ENCODE measurements around the gene BRINP1.

BRINP1 gene

DNA sequence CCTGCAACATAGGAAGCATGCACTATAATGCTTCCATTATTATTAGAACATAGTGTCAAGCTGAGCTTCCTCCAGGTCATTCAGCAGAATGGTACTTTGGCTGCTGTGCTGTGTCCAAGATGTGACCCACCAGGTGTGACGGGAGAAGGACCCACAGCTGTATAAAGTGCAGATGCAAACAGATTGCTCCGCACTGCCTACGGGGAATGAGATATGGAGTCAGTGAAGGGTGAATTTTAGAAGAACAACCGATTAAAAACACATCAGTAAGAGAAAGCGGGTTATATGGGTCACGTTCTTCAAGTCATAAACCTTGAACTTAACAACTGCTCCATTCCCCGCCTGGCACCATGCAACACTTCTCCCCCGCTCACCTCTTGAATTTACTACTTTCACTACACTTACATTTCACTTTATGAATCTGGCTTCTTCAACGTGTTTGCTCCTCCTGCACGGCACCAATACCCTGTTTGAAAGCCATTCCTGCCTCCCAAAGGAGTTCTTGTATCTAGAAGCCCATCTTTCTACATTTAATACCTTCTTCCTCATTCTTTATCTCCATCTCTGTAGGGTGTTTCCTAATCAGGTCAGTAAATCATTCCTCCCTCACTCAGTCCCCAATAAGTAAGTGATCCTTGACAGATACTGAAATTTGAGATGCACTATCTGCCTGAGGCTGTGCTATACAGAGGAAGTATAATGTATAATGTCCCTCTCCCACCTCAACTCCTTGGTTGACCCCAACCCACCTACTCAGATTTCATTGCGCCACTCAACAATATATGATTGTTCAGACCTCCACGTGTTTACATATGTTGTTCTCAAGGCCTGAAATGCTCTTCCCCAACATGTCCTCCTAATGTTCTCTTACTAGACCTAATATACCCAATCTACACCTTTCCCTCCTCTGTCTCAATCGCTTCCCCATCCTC, 25.9 kb downstream of the BRINP1 start:
- no peak for DNase-seq

DNA sequence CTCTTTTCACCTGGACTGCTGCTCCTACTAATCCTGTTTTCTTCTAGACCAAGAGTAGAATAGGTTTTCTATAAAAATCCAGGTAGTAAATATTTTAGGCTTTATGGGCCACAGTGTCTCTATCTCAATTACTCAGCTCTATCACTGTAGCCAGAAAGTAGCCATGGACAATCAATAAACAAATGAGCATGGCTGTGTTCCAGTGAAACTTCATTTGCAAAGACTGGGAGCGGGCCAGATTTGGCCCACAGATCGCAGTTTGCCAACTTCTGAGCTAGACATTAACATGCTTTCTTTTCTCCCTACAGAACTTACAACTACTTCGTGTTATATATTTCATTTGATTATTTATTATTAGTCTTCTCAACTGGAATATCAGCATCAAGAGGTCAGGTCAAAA, 30.2 kb downstream of the BRINP1 start:
- DNase-seq: no peak

- no peak for DNase-seq
Measured at GRCh38 chr9:119337573-119337972, 31.7 kb downstream of the BRINP1 start.

- peak; percentile 17 for DNase-seq
Measured at GRCh38 chr9:119334745-119335144, 34.5 kb downstream of the BRINP1 start.

DNA sequence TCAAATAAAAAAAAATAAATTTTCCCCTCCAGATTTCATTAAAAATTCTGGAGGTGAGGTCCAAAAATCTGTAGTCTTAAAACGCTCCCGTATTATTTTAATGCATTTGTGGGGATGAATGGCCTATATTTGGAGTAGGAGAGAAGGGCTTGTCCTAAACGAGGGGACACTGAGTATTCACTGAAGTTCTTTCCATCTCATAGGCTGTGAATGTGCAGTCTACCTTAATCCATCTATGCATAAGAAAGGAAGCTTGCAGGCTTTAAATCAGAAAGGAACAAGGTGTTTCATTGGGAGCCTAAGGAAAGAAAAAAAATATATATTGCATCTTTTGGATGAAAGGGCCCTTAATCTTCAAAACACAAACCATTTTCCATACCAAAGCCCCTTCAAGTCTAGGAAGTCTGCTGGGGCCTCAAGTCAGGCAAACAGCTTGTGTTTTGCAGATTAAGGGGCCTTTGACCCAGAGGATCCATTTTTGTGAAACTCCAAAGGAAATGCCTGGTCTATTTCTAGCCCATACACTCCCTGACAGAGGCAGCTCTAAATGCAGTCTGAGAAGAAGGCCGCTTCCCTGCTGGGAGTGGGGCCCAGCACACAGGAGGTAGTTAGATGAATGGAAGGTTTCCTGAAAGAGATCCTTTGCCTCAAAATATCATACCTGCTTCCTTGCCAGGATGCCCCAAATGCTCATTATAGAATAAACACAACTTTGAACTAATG, 35.6 kb downstream of the BRINP1 start:
- no peak for DNase-seq

DNA sequence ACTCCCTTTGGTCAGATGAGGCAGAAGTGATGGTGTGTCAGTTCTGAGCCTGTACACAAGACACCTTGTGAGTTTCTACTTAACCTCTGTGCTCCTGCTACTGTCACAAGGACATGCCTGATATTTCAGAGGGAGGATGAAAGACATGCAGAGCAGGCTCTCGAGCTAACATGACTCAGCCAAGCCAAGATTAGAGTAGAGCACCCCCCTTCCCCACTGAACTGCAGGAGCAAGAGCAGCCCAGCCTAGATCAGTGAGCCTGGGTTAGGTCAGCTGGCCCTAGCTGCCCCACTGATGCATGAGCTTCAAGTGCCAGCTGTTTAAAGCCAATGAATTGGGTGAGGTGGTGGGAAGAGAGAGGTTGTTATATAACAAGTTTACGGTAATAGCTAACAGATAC, 36.7 kb downstream of the BRINP1 start:
- no peak for DNase-seq

GRCh38 chr9:119322184-119322583, 47.1 kb downstream of the BRINP1 start:
- DNase-seq: no peak

DNA sequence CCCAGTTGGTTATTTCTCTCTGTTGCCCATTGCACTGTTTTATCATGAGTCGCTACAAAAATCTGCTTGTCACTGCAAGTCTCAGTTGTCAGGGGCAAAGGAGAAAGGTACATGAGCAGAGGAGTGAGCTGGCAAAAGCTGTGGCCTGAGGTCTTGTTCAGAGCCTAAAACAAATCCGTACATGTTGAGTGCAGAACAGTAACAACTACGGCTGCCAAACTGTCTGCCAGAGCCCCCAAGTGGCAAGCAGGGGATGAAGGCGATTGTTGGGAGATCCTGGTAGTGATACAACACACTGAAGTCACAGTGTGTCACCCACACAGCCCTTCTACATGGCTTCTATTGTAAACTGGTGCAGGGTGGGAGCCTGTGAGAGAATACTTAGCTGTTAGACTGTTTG, 50.9 kb downstream of the BRINP1 start:
- no peak for DNase-seq

DNA sequence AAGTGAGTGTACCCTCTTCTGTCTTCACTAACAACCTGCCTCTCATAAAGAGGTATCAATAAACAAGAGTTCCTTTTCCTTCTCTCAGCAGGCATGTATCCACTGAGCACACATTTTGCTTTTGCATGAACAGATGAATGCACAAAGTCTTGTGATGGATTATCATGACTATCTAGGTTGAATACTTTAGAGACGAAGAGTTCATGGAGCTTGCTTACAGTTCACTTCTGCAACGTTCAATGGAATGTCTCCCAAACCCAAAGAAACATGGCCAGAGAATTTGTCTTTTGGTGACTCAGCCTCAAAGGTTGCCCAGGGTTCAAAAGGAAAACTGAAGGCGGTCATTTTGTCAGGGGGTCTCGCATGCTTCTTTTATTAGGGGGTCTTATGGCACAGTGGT, 55.4 kb downstream of the BRINP1 start:
- DNase-seq: no peak

GRCh38 chr9:119310741-119311140, 58.5 kb downstream of the BRINP1 start:
- no peak for DNase-seq

GRCh38 chr9:119307471-119307870, 61.8 kb downstream of the BRINP1 start:
- DNase-seq: no peak

DNA sequence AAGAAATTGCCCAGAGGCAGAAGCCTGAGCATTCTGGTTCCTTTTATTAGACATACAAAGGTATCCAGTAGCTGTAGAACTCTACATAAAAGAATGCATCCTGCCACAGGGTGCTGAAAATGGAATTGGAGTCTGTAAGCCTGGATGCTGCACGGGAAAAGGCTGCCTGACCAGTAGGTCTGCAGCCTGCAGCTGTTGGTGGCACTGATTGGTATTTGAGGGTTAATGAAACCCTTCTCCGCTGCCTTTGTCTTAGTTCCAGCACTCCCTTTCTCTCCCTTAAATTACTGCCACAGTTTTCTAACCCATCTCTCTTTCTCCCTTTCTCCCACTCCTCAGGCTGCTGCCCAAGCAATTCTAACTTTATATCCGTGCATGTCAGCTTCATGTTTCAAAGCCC, 64.7 kb downstream of the BRINP1 start:
- no peak for DNase-seq

DNA sequence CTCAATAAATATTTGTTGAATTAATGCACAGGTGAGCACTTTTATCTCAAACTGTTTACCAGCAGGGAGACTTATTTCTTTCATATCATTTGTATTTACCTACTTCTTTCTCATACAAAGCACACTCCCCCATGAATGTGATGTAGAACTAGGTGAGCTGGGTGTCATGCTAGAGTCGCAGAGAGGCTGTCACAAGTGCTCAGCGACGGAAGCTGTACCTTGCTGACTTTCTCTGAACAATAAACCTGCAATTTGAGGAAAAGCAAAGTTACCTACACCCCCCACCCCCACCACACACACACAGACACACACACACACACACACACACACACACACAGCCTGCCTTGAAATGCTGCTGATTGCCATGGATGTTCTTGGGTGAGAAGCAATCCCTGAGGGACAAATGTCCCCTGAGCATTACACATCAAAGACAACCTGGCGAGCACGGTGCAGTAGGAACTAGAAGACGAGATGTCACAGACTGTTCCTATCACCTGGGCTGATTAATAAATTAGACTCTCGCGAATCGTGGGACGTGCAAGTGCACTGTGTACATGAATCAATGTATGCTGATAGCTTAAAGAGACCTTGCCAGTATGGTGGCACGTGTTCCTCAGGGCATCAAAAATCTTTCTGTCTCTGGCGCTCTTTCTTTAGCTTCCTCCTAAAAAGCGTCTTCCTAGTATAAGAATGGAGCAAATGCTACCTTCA, 66.1 kb downstream of the BRINP1 start:
- no peak for DNase-seq

DNA sequence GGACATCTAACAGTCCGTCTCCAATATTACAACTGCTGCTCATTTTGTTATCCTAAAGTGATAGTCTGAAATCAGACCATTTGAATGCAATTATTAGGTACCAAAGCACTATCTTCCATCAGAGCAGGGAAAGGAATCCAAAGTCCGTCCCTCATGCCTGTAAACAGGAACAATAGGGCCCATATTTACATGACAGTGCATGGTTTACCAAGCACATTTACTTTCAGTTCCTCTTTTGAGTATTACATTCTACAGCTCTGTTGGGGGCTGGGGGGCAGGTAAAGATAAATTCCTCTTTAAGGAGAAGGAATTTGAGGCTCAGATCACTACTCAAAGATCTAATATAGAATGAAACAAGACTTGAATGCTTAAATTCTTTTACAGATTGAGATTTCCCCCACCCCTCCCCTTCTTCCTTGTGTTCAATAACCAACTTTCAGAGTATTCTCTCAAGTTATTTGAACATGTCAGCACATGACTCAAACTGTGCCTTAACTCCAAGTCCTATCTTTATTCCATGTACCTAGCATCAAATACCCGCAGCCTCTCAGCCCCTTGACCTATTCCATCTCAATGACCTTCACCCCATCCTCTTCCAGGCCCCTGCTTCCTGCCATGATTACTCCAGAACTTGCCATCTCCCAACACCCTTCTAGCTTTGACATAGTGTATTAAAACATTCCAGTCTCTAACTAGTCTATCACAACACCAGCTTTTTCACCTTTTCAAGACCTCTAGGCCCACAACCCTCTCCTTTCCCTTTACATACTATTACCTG, 71.0 kb downstream of the BRINP1 start:
- DNase-seq: no peak

GRCh38 chr9:119291554-119291953, 77.7 kb downstream of the BRINP1 start:
- no peak for DNase-seq

GRCh38 chr9:119289740-119290433, 79.3 kb downstream of the BRINP1 start:
- peak; percentile 59 for DNase-seq

- no peak for DNase-seq
Measured at GRCh38 chr9:119284587-119285337, 84.5 kb downstream of the BRINP1 start.

DNA sequence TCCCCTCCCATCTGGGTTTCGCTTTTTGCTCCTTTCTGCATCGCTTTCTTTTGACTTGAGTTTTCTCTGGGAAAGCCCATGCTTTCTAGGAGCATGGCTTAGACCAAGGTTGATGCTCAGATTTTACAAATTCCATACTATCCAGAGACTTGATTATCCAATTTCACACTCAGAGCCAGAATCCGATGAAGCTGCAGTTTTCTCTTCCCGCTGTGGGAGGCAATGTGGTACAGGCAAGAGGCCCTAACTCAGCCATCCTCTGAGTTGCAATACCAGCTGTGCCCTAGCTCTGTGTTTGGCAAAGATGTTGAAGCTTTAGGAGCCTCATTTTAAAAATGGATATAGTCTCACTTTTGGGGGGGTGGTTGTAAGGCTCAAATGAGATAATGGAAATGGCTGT, 85.1 kb downstream of the BRINP1 start:
- no peak for DNase-seq

GRCh38 chr9:119283078-119283794, 86.0 kb downstream of the BRINP1 start:
- DNase-seq: no peak

- DNase-seq: no peak
Measured at GRCh38 chr9:119282476-119283077, 86.7 kb downstream of the BRINP1 start.
